HG02840 (cell line): ENCODE data around the gene CTXN1.
"Not testable (repeated sequence)": the region's sequence is repeated elsewhere in the genome, so short reads cannot be mapped to it uniquely, and the experiment has no call there.

ENCODE experiments used
- ATAC-seq: cut with Tn5 transposase; IDR thresholded peaks from one replicate; pipeline ENCODE4 v1.9.1; 2021; ENCODE audit warnings: mild to moderate bottlenecking, moderate library complexity, moderate number of reproducible peaks; ENCODE audit not compliant: unreplicated experiment, low FRiP score

Gene CTXN1

DNA sequence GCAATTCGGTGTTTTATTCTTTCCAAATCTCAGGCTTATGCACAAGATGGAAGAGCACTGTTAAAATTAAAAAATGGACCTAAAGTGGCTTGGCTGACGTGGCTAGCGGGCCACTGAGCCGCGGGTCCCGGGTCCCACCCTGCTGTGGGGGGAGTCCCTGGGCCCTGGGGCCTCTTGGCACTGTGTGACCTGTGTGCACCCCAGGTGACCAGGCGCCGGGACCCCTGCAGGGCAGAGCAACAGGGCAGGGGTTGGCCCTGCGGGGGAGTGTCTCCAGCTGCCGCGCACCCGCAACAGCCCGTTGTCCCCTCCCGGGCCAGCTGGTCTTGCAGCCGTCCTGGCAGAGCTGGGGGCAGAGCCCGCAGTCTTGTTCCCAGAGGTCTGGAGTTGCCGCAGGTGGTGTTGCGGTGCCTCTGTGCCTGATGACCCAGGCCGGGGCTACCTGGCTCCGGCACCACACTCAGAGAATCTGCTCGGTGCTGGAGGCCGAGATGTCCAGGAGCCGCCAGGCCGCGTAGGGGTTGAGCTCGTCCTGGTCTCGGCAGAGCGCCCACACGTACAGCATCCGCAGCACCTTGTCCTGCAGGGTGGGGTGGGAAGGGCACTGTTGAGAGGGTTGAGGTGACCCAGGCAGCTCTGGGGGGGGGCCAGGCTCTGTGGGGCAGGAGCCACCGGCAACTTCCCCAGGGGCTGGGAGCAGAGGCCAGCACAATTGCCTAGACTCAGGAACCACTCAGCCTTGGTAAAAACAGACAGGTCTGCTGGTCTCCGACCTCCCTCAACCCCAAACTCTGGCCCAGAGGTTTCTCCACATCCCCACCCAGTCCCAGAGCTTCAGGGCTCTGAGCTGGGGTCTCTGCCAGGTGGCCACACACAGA, 1.0 kb upstream of the CTXN1 start:
- no peak for ATAC-seq

DNA sequence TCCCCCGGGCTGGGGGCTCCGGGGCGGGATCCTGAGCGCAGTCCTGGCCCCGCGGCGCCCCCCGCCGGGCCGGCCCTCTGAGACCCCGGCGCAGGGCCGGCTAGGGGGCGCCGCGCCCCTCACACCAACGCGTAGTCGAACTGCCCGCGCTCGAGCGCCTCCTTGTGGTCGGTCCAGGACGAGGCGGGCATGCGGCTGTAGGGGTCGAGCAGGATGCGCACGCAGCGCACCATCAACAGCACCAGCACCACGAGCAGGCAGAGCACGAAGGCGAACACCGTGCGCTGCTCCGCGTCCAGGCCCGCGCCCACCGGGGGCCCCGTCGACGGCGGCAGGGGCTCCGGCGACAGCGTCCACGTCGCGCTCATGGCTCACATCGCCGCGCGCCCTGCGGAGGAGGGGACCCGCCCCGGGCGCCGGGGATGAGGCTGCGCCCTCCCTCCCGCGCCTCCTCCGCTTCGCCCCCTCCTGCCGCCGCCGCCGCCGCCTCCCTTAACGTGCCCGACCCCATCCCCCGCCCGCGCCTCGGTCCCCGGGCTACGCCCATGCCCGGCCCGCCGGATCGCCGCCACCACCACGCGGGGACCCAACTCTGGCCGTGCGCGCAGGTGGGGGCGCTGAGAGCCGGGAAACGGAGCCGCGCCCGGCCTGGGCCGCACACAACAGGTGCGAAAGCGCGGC, 624 bp downstream of the CTXN1 start:
- no peak for ATAC-seq

DNA sequence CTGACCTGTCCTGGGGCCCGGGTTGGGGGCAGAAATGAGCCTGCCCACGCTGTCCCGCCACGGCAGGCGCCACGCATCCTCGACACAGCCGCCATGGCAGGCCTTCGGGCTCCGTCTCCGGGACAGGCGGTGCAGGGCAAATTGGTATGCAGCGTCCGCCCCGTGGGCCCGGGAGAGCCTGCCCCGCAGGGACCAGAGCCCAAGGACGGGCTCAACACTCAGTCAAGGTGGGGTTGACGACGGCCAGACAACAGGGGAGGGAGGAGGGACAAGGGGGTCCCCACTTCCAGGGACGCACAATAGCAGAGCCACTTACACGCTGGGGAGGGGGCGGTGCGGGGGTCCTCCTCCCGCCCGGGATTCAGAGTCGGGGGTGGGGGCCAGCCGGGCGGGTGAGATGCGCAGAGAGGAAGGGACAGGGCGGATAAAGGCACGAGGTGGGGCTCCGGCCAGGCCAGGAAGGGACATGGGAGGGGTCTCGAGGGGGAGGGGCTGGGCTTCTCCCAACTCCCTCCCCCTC, 1.2 kb downstream of the CTXN1 start:
- no peak for ATAC-seq

DNA sequence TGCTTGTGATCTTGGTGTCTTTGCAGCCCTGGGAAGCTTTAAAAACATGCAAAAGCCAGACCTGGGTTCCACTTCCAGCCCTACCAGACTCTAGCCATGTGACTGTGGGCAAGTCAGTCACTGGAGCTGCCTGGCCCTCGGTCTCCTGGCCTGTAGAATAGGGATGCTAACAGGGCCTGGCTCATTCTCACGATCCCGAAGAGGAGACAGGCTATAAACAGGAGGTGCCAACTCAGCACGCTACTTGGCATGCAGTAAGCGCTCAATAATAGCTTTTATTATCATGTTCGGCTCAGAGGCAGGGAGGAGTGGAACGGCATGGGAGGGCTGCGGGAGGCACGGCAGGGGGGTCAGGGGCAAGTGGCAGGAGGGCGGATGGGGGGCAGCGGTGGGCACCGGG, 1.7 kb downstream of the CTXN1 start:
- ATAC-seq, result no peak

DNA sequence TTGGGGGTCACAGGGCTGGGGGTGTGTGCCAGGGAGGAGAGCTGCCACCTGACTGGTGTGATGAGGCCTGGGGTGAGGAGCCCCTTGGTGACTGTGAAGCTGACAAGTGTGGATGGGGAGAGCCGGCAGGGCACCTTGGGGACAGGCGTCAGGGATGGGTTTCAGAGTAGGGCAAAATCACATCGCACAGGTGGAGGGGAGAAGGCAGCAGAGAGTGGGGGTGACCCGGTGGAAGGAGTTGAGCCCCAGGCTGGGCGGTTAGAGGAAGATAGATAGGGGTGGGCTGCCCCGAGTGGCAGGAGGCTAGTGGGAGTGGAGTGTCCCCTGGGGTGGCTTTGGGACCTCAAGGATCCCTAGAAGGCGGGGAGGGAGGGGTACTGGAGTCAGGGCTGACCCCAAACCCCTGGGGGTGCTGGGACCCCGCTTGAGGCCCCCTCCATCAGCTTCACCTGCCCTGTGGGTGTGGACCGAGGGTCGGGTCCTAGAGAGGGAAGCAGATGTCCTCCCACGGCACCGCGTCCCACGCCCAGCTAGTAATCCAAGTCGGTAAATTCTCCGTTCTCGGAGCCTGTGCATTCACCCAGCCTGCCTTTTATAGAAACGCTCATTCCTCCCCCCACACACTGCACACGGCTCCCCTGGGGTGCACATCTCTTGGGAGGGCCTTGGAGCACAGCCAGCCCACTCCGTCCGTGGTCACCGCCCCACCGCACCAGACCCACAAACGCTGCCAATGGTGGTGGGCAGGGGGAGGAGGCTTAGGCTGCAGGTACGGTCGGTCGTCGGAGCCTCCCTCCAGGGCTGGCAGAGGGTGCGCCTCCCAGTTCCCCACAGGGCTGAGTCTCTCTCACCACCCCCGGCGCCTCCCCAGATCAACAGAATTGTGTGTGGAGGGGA, 2.4 kb downstream of the CTXN1 start:
- no peak for ATAC-seq

DNA sequence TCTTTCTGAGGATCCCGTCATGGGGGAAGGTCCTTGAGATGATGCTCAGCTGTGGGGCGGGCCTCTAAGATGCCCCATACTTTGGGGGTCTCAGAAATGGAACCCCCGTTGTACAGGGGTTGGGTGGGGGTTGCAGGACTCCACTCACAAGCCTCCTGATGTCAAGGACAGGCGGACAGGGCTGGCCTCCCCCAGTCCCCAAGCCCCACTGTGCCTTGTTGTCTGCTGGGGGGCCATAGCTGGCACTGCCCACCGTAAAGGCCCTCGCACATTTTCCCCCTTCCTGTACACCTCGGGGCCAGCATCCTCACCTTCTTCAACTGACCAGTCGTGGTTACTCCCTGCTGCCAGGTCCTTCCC, 3.1 kb downstream of the CTXN1 start:
- ATAC-seq, result no peak

DNA sequence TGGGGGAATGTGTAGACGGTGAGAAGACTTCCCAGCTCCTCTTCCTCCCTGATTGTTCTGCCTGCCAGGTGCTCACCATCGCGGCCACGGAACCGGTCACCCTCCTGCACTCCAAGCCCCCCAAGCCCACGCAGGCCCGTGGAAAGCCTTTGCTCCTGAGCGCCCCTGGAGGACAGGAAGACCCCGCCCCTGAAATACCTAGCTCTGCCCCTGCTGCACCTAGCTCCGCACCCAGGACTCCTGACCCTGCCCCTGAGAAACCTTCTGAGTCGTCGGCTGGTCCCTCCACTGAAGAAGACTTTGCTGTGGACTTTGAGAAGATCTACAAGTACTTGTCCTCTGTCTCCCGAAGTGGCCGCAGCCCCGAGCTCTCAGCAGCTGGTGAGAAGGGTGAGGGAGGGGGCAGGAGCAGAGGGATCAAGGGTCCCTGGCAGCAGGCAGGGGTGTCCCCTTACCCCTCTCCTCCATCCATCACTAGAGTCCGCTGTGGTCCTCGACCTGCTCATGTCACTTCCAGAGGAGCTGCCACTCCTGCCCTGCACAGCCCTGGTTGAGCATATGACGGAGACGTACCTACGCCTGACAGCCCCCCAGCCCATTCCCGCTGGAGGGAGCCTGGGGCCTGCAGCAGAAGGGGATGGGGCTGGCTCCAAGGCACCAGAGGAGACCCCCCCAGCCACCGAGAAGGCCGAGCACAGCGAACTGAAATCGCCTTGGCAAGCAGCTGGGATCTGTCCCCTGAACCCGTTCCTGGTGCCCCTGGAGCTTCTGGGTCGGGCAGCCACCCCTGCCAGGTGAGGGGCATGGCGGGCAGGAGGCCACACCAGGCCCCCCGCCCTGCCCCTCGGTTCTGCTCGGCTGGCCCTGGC, 3.7 kb downstream of the CTXN1 start:
- ATAC-seq, result no peak

DNA sequence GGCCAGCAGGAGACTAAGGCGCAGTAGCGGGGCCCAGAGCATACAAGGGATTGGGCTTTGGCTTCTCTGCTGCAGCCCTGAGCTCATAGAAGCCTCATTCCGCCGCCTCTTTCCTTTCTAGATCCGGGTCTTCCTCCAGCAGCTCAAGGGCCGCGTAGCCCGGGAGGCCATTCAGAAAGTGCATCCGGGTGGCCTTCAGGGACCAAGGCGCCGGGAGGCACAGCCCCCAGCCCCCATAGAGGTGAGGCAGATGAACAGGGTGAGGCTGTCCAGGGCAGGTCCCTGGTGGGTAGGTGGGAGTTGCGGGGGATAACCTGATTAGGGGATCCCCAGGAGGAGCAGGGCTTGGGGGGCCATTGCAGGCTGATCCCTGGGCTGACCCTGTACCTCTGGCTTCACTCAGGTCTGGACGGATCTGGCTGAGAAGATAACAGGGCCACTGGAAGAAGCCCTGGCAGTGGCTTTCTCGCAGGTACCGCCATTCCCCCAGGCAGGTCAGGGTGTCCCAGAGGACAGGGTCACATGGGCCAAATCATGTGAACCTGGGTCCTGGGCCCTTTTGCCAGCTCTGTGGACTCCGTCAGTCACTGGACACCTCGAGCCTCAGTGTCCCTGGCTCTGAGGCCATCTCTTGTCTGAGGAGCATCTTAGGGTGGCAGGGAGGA, 4.5 kb downstream of the CTXN1 start:
- no peak for ATAC-seq

DNA sequence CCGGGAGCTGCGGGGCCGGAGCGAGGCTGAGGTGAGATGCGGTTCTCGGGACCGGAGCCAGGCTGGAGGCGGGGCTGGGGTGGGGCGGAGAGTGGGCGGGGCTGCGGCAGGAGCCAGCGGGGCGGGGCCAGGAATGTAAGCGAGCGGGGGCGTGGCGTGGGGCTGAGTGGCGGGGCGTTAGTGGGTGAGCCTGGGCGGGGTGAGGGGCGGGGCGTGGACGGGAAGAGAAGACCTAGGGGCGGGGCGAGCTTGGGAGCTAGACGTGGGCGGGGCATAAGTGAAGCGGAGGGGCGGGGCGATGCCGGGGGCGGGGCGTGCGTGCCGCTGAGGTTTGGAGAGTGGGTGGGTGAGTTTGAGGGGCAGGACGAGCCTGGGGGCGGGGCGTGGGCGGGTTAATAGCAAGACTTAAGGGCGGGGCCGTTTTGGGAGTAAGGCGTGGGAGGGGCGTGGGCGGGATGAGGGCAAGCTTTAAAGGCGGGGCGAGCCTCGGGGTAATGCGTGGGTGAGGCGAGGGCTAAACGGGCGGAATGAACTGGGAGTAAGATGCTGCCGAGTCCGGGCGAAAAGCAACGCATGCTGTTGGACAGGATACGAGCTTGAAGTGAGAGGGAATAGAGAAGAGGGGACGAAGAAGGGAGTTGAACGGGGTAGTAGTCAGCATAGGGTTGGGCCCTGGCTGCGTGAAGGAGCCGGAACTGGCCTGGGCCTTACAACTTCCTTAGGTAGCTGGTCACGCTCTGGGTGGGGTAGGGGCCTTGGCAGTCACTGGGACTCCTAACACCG, 5.2 kb downstream of the CTXN1 start:
- peak; percentile 42 for ATAC-seq

DNA sequence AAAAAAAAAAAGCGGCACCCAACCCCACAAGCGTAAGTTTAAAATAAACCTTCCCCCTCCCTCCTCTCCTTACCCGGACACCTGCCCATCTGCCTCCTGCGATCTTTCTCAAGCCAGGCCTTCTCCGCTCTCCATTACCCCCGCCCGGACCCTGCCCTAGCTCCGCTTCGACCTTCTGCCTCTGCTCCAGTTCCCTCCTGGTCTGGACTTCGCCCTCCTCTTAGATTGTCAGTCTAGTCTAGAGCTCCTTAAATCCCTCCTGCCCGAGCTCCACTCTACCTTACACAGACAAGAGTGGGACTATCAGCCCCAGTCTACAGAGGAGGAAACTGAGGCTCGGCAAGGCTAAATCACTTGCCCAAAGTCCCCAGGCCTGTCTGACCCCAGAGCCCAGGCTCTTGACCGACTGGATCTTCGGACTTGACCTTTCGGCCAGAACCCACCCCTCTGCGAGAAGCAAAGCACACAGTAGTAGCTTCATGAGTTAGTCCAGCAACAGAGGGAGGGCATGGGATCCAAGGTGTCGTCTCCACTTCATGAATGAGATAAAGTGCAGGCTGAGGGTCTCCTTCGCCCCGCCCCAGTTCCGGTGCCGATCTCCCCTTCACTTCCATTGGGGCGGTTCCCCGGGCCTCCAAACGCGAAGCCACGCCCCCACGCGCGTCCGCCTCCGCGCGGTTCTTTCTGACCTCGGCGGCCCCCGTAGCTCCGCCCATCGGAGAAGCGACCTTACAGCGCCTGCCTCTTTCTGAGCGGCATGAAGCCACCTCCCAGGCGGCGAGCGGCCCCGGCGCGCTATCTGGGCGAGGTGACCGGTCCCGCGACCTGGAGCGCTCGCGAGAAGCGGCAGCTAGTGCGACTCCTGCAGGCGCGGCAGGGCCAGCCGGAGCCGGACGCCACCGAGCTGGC, 6.1 kb downstream of the CTXN1 start, which contains the start of gene SNAPC2:
Gene SNAPC2, plus strand, starts transcription at position 729 of the 909 bp plus-strand sequence. Its CDS starts 29 bp downstream, at position 758.
- peak; percentile 58 for ATAC-seq

DNA sequence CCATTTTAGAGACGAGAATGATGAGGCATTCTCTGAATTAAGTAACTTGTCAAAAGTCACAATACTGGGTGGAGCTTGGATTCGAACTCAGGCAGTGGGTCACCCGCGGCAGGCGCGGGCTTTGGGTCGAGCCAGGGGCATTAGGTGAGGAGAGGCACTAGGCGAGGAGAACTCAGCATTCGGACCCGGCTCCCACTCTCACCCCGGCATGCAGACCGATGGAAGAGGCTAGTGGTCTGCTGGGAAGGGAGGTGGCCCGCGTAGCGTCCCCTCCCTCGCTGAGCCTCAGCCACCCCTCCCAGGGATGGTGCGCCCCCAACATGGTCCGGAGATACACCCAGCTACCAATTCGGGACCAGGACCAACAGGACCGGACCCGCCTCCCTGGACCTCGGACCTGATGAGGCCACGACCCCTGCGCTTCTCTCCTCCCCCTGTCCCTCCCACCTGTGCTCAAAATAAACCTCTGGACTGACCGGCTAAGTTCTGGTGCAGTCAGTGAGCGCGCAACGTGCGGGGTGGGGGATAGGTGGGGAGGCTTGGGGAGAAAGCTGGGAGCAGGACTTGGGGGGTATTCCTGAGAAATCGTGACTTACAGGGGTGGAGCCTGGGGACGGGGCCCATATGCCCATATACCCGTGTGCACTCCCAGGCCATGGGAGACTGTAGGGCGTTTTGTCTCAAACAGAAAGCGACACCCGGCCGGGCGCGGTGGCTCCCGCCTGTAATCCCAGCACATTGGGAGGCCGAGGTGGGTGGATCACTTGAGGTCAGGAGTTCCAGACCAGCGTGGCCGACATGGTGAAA, 7.1 kb downstream of the CTXN1 start:
- no peak for ATAC-seq

DNA sequence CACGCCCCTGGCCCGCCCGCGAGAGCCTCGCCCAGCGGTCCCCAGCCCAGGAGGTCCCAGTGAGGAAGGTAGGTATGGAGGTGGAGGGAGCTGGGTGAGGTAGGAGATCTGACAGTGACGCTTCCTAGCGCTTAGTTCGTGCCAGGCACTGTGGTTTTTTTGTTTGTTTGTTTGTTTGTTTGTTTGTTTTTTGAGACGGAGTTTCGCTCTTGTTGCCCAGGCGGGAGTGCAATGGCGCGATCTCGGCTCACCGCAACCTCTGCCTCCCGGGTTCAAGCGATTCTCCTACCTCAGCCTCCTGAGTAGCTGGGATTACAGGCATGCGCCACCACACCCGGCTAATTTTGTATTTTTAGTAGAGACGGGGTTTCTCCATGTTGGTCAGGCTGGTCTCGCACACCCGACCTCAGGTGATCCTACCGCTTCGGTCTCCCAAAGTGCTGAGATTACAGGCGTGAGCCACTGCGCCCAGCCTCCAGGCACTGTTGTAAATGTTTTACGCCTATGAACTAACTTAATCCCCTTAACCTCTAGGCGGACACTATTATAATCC, 7.8 kb downstream of the CTXN1 start:
- not testable (repeated sequence) for ATAC-seq

DNA sequence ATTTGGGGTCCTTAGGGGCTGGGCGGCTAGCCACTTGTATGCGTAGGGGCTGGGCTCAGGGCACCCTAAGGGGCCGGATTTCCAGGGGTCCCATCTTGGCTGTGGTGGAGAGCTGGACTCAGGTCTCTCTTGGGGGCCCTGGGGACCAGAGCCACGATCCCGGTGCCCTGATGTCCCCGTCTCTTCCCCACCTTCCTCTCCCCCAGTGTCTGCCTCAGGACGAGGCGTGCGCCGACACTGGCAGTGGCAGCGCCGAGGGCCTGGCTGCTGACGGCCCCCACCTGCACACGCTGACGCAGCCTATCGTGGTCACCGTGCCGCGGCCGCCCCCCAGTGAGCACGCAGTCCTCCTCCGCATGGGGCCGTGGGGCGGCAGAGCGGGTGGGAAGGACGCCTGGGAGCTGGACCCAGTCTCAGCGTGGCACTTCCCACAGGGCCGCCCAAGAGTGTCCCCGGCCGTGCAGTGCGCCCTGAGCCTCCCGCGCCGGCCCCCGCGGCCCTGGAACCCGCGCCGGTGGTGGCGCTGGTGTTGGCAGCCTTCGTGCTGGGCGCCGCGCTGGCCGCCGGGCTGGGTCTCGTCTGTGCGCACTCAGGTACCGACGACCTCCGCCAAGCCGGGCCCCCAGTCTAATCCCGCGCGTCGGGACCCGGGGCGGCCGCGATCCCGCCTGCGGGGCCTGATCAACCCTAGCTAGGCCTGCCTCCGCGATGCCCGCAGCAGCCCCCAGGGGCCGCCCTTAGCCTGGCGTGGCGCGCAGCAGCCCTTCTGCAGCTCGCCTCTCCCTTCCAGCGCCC, 8.5 kb downstream of the CTXN1 start:
- ATAC-seq, result no peak

DNA sequence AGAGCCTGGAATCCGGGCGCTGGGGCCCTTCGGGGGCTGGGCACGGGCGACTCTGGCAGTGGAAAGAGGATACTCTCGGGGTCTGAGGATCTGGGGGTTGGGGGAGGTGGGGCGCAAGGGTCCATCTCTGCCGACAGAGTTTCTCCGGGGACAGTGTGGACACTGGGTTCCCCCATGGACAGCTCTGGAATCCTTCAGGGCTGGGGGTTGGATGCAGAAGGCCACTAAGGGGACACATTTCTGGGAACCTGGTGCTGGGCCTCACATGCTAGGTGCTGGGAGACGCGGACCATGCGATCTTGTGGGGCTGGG, 9.0 kb downstream of the CTXN1 start:
- ATAC-seq, result no peak

DNA sequence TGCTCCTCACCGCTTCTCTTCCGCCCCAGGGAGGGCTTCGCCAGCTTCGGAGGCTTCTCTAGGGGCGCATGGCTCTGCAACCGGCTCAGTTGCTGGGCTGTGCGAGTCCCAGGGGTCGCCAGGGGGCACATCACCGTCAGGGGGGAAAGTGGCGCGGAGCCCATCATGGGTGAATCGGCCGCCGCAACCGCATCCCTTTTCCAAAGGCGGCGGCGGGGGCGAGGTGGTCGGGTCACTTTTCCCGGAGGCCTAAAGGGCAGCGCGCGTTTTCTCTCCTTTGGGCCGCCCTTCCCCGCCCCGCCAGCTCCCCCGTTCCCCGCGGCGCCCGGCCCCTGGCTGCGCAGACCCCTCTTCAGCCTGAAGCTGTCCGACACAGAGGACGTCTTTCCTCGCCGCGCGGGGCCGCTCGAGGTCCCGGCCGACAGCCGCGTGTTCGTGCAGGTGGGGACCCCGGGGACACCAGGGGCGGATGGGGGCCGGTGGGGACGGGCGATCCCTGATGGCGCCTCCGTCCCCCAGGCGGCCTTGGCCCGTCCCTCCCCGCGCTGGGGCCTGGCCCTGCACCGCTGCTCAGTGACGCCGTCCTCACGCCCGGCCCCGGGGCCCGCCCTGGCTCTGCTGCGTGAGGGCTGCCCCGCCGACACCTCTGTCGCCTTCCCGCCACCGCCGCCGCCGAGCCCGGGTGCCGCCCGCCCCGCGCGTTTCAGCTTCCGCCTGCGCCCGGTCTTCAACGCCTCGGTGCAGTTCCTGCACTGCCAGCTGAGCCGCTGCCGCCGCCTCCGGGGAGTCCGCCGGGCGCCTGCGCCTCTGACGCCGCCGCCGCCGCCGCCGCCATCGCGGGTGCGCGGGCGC, 9.6 kb downstream of the CTXN1 start:
- ATAC-seq, result no peak
